Naive thymus-derived CD4-positive, alpha-beta T cell (primary cell): ENCODE data around the gene PCNX1. TPM values are rescaled to one million over a fixed set of nuclear protein-coding genes. Genes with fewer than 3 reads are reported as not detected.

Experiments
- polyA plus RNA-seq, 2 donors: library from polyadenylated mRNA; unstranded; fragments of 300-500 nt; fragmentation: Illumina TruSeq; gene quantifications; one replicate each; pipeline ENCODE4 v1.2.3, GENCODE V29; 2021
- total RNA-seq, 6 experiments: library from RNA in 5 of 6; stranded (reverse) in 5 of 6; gene quantifications; 1 replicate in 5 of 6; 2 replicates in 1 of 6; pipeline ENCODE4 v1.2.3 and lab custom pipeline; 2021 to 2026

The PCNX1 gene
- total and polyA plus RNA-seq, 7 experiments from 2014 or later: 11.2 to 114 (median 111) TPM

Other genes starting within 250 kb of the PCNX1 start
- gene MAP3K9, start 97.9 kb upstream of the PCNX1 start, total RNA-seq: 1 to 10 TPM; 5.1 to 7.8 (median 5.5) TPM
- 1 to 10 TPM in 1 of 2 donors, under 1 TPM in 1; 0.73 to 2.9 TPM for gene MAP3K9, start 97.9 kb upstream of the PCNX1 start, polyA plus RNA-seq